Measurements from ENCODE around the gene IFT122. TPM values are rescaled to one million over a fixed set of nuclear protein-coding genes. Genes with fewer than 3 reads are reported as not detected.

Gene IFT122
- total RNA-seq, 2 experiments from 2014 or later = 21.6 to 37.0 TPM

GRCh38 chr3:129449279-129450115 lies 9.5 kb downstream of the IFT122 start:
- ChIA-PET POLR2A (interaction anchor here (0.8 to 3.7 kb wide), 3 partner anchors 9 to 76 kb away, joined by 3 to 19 read pairs (median 5); partner anchors contain the start of genes IFT122 and MBD4), CTCF (ENCODE audit: unreplicated experiment) (no interaction called here)
- Histone ChIP-seq H3K36me3 (ENCODE audit: insufficient read depth, low read length) (peaks cover 25% of the 10 kb centered on the region), H4K20me1 (ENCODE audit: insufficient read depth, low read length) (no peaks in the 10 kb centered on the region), H3K4me2 (ENCODE audit: low read length) (no peak overlapping the region), H3K4me3 (ENCODE audit: low read depth, low read length, poor library complexity, severe bottlenecking) (no peak overlapping the region), H3K79me2 (ENCODE audit: insufficient read depth, low read depth, low read length) (no peaks in the 10 kb centered on the region), H2AFZ (ENCODE audit: low read length) (no peak overlapping the region), H3K27ac (ENCODE audit: low read depth, low read length, poor library complexity, severe bottlenecking) (no peak overlapping the region), H3K9me3 (ENCODE audit: low read length) (no peaks in the 10 kb centered on the region), H3K9me2 (ENCODE audit: insufficient read depth, low read length) (no peaks in the 10 kb centered on the region), H3K4me1 (ENCODE audit: insufficient read depth, low read length, poor library complexity, severe bottlenecking) (no peaks in the 10 kb centered on the region)
- intact Hi-C loops (cut with micrococcal nuclease; ENCODE audit: unreplicated experiment) = loop anchor here (10.0 kb wide), 1 partner anchor 445 kb away; the partner anchor contains the start of gene TMCC1
- BruUV-seq (replicated peaks) = no TSS peak
- TF ChIP-seq CTCF (conservative IDR thresholded peaks at IDR 0.05; ENCODE audit: low read length) (no peak), EZH2phosphoT487 (IDR thresholded peaks at IDR 0.05; ENCODE audit: borderline replicate concordance, low read depth, low read length) (no peak)
- no peak for DNase-seq (ENCODE audit: low spot score)

GRCh38 chr3:129453732-129454131 lies 13.7 kb downstream of the IFT122 start:
- CTCF ChIA-PET (ENCODE audit: unreplicated experiment) = no interaction called here

More at GRCh38 chr3:129453732-129454131, 13.7 kb downstream of the IFT122 start:
- TF ChIP-seq CTCF (conservative IDR thresholded peaks at IDR 0.05; ENCODE audit: low read length) (no peak), EZH2phosphoT487 (IDR thresholded peaks at IDR 0.05; ENCODE audit: borderline replicate concordance, low read depth, low read length) (no peak)
- intact Hi-C loops (cut with micrococcal nuclease; ENCODE audit: unreplicated experiment) = no loop called here
- no peak overlapping the region for H3K4me2 ChIP-seq (ENCODE audit: low read length)
- no peaks in the 10 kb centered on the region for H3K79me2 ChIP-seq (ENCODE audit: insufficient read depth, low read depth, low read length)
- no peaks in the 10 kb centered on the region for H3K9me3 ChIP-seq (ENCODE audit: low read length)
- no peak overlapping the region for H2AFZ ChIP-seq (ENCODE audit: low read length)
- H4K20me1 ChIP-seq (ENCODE audit: insufficient read depth, low read length) = no peaks in the 10 kb centered on the region
- H3K9me2 ChIP-seq (ENCODE audit: insufficient read depth, low read length) = no peaks in the 10 kb centered on the region
- H3K36me3 ChIP-seq (ENCODE audit: insufficient read depth, low read length) = peaks cover 31% of the 10 kb centered on the region
- no peak overlapping the region for H3K27ac ChIP-seq (ENCODE audit: low read depth, low read length, poor library complexity, severe bottlenecking)
- H3K4me1 ChIP-seq (ENCODE audit: insufficient read depth, low read length, poor library complexity, severe bottlenecking) = no peaks in the 10 kb centered on the region
- DNase-seq (ENCODE audit: low spot score) = no peak
- no TSS peak for BruUV-seq (replicated peaks)
- POLR2A ChIA-PET = interaction anchor here (0.6 to 4.9 kb wide), 4 partner anchors 9 to 1027 kb away, joined by 3 to 28 read pairs (median 5); partner anchors contain the start of genes IFT122 and MBD4
- no peak overlapping the region for H3K4me3 ChIP-seq (ENCODE audit: low read depth, low read length, poor library complexity, severe bottlenecking)
